Airway epithelial cell (primary cell): ENCODE measurements around the gene JAK3. TPM values are rescaled to one million over a fixed set of nuclear protein-coding genes. Genes with fewer than 3 reads are reported as not detected.

Source experiments
- total RNA-seq: library from RNA; depleted of rRNA; stranded (reverse); fragments of >200 nt; gene quantifications from 2 replicates; pipeline ENCODE4 v1.2.3, GENCODE V29; 2015

The JAK3 gene
- 0.70 and 0.85 TPM in 2 replicates for total RNA-seq

GRCh38 chr19:17847538-17848366 is at the start of gene JAK3:
Gene JAK3, minus strand, starts transcription at chr19:17847982. Its CDS starts 3,565 bp downstream, at chr19:17844417.

GRCh38 chr19:17871878-17872250 is 24.1 kb upstream of the JAK3 start, which contains the start of gene SLC5A5:
Gene SLC5A5, plus strand, starts transcription at chr19:17871945. Its CDS starts 375 bp downstream, at chr19:17872320.

GRCh38 chr19:17859533-17860330 is 11.9 kb upstream of the JAK3 start, which contains the start of gene RPL18A:
Gene RPL18A, plus strand, starts transcription at chr19:17859910. Its CDS starts 47 bp downstream, at chr19:17859957.

GRCh38 chr19:17821190-17821589 is 26.6 kb downstream of the JAK3 start, which contains the start of gene INSL3:
Gene INSL3, minus strand, starts transcription at chr19:17821519. Its CDS starts 13 bp downstream, at chr19:17821506.

GRCh38 chr19:17794731-17795494 is 52.9 kb downstream of the JAK3 start, which contains the start of gene B3GNT3:
Gene B3GNT3, plus strand, starts transcription at chr19:17795138. Its CDS starts 12,670 bp downstream, at chr19:17807808.

Other genes starting within 250 kb of the JAK3 start
- 0.14 and 0.19 TPM in 2 replicates for gene UNC13A, start 159.6 kb downstream of the JAK3 start, total RNA-seq
- gene MAP1S, start 128.5 kb downstream of the JAK3 start, total RNA-seq: 16.6 and 20.6 TPM in 2 replicates
- gene FCHO1, start 96.5 kb downstream of the JAK3 start, total RNA-seq: 4.1 and 6.6 TPM in 2 replicates
- gene B3GNT3, start 52.8 kb downstream of the JAK3 start, total RNA-seq: 11.3 and 15.7 TPM in 2 replicates
- not detected in 2 replicates for gene INSL3, start 26.5 kb downstream of the JAK3 start, total RNA-seq
- gene RPL18A, start 11.9 kb upstream of the JAK3 start, total RNA-seq: 2,105 and 2,354 TPM in 2 replicates
- gene SLC5A5, start 24.0 kb upstream of the JAK3 start, total RNA-seq: 0.37 TPM in 1 of 2 replicates, not detected in the other
- gene CCDC124, start 85.0 kb upstream of the JAK3 start, total RNA-seq: 86.3 and 94.5 TPM in 2 replicates
- gene KCNN1, start 119.1 kb upstream of the JAK3 start, total RNA-seq: not detected in 2 replicates
- 5.6 and 9.8 TPM in 2 replicates for gene ARRDC2, start 160.2 kb upstream of the JAK3 start, total RNA-seq
- gene IL12RB1, start 239.0 kb upstream of the JAK3 start, total RNA-seq: not detected in 2 replicates
- 2.5 and 4.4 TPM in 2 replicates for gene MAST3, start 249.8 kb upstream of the JAK3 start, total RNA-seq